ENCODE results near the gene COPS7B. TPM values are rescaled to one million over a fixed set of nuclear protein-coding genes. Genes with fewer than 3 reads are reported as not detected.

Gene COPS7B
- total and polyA plus RNA-seq, 2 of the 8 experiments (the other 6 are each of a cell fraction or from before 2014, with no cell fraction given), result 62.2 to 72.1 TPM

DNA sequence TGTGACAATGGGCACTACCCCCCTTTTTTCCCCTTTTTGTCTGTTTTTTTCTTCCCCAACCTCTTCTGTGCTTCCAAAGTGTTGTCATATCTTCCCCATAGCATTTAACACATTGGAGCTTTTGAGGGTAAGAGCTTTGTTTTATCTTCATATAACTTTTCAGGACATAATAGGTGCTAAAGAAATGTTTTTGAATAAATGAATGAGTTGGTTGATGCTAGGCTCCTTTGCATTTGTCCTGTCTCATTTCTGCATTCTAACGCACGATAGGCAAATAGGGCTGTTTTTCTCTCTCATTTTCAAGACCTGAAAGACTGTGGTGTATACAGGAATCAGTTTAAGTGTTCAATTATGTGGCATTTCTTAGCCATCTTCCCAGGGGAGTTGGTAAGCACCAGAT is 832 bp upstream of the COPS7B start:
- H3K4me1 ChIP-seq (replicated peaks in 1 of 4; ENCODE audit: control insufficient read depth in 3 of 4, insufficient read depth in 4 of 4, low read length in 3 of 4), result peaks cover 0 to 8% (median 2%) of the 10 kb centered on the region in 4 experiments; a peak in 3 of 7 replicates
- ChIA-PET POLR2A (ENCODE audit: partially characterized antibody) (interaction anchor here (0.9 to 3.1 kb wide), 8 partner anchors 12 to 321 kb away, joined by 3 to 18 read pairs (median 4); partner anchors contain the start of genes NCL and PTMA), CTCF (ENCODE audit: partially characterized antibody) (interaction anchor here (0.8 to 3.9 kb wide), 17 partner anchors 10 to 175 kb away, joined by 3 to 35 read pairs (median 5); no protein-coding TSS in a partner anchor)
- H3K4me2 ChIP-seq (ENCODE audit: insufficient read depth in 1 of 2, low read depth in 2 of 2, low read length in 2 of 2), result peak overlapping the region; percentile 71 to 92
- H2AFZ ChIP-seq (ENCODE audit: low read length), result no peak overlapping the region
- no peaks in the 10 kb centered on the region for H3K9me3 ChIP-seq (ENCODE audit: insufficient read depth in 2 of 2, low read depth in 1 of 2, low read length in 1 of 2)
- H4K5ac ChIP-seq (ENCODE audit: insufficient read length, low read depth, low read length), result peak overlapping the region; percentile 86
- H2AK5ac ChIP-seq (ENCODE audit: low read depth, low read length), result no peak overlapping the region
- peaks cover under 1% of the 10 kb centered on the region; the same call in 1 of the 2 replicates for H3K79me1 ChIP-seq (ENCODE audit: low read depth, low read length)
- peak overlapping the region; percentile 66 to 87 (median 74) for H3K4me3 ChIP-seq (ENCODE audit: extremely low read depth in 1 of 4, insufficient read depth in 2 of 4, low read depth in 3 of 4, low read length in 4 of 4)
- H2BK20ac ChIP-seq (ENCODE audit: low read length), result no peak overlapping the region
- no peak overlapping the region for H4K8ac ChIP-seq (ENCODE audit: extremely low read depth, insufficient read depth, low read length)
- no peak overlapping the region for H3K23ac ChIP-seq (ENCODE audit: insufficient read length)
- H3K9ac ChIP-seq (replicated peaks in 1 of 4; ENCODE audit: extremely low read depth in 1 of 4, low read depth in 3 of 4, low read length in 3 of 4), result peak overlapping the region in 3 of 4 experiments; percentile 59 to 90 (median 77); a peak in 4 of 7 replicates
- no peak overlapping the region for H3K14ac ChIP-seq (ENCODE audit: insufficient read length)
- H3K18ac ChIP-seq (ENCODE audit: extremely low read depth, low read length), result no peak overlapping the region
- H3K36me3 ChIP-seq (ENCODE audit: control insufficient read depth in 2 of 4, insufficient read depth in 4 of 4, low read length in 3 of 4), result peaks cover 0 to 10% (median 8%) of the 10 kb centered on the region in 4 experiments; a peak in 5 of 8 replicates
- WGBS, 2 experiments (ENCODE audit: extremely low coverage in 1 of 2, insufficient coverage in 1 of 2, insufficient read length in 1 of 2, insufficient replicate concordance in 2 of 2, low coverage in 1 of 2, low lambda C conversion rate in 2 of 2, missing lambda C conversion rate in 1 of 2), result 93% methylated on average over 2 of the region's 2 CpGs; no CpG with 5 or more reads in 1 of the 2 experiments
- peak overlapping the region; percentile 77 for H2BK120ac ChIP-seq (replicated peaks; ENCODE audit: low read depth, low read length)
- H3K79me2 ChIP-seq (ENCODE audit: control insufficient read depth in 1 of 2, insufficient read depth in 2 of 2, low read length in 2 of 2), result peaks cover 0 to 61% of the 10 kb centered on the region in 2 experiments; a peak in 3 of 4 replicates
- no peak for DNase-seq (ENCODE audit: low read depth in 1 of 2, low spot score in 2 of 2)
- no peak overlapping the region for H3K56ac ChIP-seq (replicated peaks; ENCODE audit: insufficient read length, low read depth, low read length)
- H4K20me1 ChIP-seq (replicated peaks in 1 of 2; ENCODE audit: control insufficient read depth in 1 of 2, insufficient read depth in 2 of 2, low read length in 2 of 2), result peaks cover 0 to under 1% of the 10 kb centered on the region in 2 experiments
- 0 out of 2 replicates have a peak overlapping the region, but pooled peaks have one; percentile 2 for H2BK5ac ChIP-seq (ENCODE audit: low read depth, low read length)
- peak overlapping the region; percentile 92 for H3K27ac ChIP-seq (ENCODE audit: low read depth, low read length)
- H2BK12ac ChIP-seq (ENCODE audit: low read depth, low read length), result no peak overlapping the region
- H4K91ac ChIP-seq (replicated peaks; ENCODE audit: insufficient read length, low read length), result no peak overlapping the region
- H2BK15ac ChIP-seq (ENCODE audit: low read length), result no peak overlapping the region
- H3K4ac ChIP-seq (replicated peaks; ENCODE audit: insufficient read length, low read depth, low read length), result peak overlapping the region; percentile 4
- H3K27me3 ChIP-seq (replicated peaks in 1 of 4; ENCODE audit: control insufficient read depth in 3 of 4, extremely low read depth in 1 of 4, insufficient read depth in 3 of 4, low read length in 3 of 4), result no peaks in the 10 kb centered on the region
- H3K23me2 ChIP-seq (ENCODE audit: low read depth, low read length), result peaks cover 12% of the 10 kb centered on the region
- FAIRE-seq, result no peak
- TF ChIP-seq, protein P1, sequence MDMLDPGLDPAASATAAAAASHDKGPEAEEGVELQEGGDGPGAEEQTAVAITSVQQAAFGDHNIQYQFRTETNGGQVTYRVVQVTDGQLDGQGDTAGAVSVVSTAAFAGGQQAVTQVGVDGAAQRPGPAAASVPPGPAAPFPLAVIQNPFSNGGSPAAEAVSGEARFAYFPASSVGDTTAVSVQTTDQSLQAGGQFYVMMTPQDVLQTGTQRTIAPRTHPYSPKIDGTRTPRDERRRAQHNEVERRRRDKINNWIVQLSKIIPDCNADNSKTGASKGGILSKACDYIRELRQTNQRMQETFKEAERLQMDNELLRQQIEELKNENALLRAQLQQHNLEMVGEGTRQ (IDR thresholded peaks at IDR 0.05; ENCODE audit: low read length), result no peak
- TF ChIP-seq JUND (IDR thresholded peaks at IDR 0.05; ENCODE audit: low read length) (no peak), BACH1 (IDR thresholded peaks at IDR 0.05; ENCODE audit: low read length) (no peak), JUN (IDR thresholded peaks at IDR 0.05; ENCODE audit: low read depth, low read length) (no peak), CBX8 (IDR thresholded peaks at IDR 0.05; ENCODE audit: borderline replicate concordance, low read depth, low read length) (no peak), SIRT6 (IDR thresholded peaks at IDR 0.05; ENCODE audit: low read length) (no peak), EGR1 (IDR thresholded peaks at IDR 0.05; ENCODE audit: borderline replicate concordance, low read depth, low read length) (no peak), POU5F1 (IDR thresholded peaks at IDR 0.05; ENCODE audit: low read depth, low read length) (no peak), EZH2 (IDR thresholded peaks at IDR 0.05; ENCODE audit: low read depth, low read length, severe bottlenecking) (no peak), NANOG (IDR thresholded peaks at IDR 0.05; ENCODE audit: insufficient read depth, low read depth, low read length, poor library complexity, severe bottlenecking) (no peak), SP4 (IDR thresholded peaks at IDR 0.05; ENCODE audit: low read length) (no peak)
- TF ChIP-seq, protein P2, sequence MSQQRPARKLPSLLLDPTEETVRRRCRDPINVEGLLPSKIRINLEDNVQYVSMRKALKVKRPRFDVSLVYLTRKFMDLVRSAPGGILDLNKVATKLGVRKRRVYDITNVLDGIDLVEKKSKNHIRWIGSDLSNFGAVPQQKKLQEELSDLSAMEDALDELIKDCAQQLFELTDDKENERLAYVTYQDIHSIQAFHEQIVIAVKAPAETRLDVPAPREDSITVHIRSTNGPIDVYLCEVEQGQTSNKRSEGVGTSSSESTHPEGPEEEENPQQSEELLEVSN (IDR thresholded peaks at IDR 0.05), result no peak

Measured in H1 (cell line).